ENCODE measurements around the gene DIP2B.

The DIP2B gene

DNA sequence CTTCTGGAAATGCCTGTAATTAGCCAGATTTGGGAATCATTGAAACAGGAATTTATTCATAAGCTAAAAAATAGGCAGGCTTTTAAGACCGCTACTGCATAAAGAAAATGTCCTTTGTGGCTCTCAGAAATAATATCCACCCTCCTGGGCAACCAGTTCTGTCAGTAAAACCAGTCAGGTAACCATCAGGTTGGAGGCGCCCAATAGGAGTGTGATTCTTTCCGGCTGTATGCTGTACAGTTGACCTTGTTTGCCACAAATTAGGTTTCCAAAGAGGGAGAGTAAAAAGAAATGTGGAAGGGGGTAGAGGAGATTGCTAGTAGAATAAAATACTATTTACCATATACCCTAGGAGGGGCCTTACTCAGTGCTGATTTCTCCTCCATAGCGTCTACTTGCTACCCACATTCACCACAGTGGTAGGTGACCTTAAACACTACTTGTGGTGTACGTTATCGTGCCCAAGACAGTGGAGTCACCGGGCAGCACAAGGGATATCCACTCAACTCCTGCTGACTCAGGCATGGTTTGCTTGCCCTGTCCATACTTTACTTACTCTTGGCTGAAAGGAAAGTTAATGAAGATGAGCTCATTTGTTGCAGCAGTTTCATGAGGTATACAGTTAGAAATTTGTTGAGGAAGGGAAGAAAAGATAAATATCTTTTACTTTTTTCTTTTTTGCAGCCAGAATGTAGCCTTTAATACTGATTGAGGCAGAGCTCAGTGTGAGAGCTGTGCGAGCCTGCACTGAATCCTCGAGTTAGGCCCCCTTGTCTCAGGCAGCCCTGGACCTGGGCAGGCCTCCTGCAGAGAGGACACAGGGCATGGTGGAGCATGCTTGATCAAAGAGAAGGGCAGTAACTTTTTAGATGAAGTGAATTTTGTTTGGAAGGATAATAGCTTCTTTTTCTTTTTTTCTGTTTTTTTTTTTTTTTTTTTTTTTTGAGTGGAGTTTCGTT lies 76.7 kb downstream of the DIP2B start:
- no peak for DNase-seq

DNA sequence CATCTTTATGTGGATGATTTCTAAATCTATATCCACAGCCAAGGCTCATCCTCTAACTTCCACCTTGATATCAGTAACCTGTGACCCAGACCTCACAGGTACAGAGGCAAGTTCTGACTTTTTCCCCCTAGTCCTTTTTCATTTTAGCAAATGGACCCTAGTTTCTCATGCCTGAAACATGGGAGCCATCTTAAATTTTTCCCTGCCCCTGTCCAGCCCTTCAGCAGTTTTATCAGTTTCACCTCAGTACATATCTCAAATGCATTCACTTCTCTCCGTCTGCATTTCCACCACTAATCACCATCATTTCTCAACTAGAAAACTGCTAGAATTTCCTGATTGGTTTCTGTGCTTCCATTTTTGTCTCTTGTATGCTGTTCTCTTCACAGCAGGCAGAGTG lies 79.3 kb downstream of the DIP2B start:
- DNase-seq: no peak

DNA sequence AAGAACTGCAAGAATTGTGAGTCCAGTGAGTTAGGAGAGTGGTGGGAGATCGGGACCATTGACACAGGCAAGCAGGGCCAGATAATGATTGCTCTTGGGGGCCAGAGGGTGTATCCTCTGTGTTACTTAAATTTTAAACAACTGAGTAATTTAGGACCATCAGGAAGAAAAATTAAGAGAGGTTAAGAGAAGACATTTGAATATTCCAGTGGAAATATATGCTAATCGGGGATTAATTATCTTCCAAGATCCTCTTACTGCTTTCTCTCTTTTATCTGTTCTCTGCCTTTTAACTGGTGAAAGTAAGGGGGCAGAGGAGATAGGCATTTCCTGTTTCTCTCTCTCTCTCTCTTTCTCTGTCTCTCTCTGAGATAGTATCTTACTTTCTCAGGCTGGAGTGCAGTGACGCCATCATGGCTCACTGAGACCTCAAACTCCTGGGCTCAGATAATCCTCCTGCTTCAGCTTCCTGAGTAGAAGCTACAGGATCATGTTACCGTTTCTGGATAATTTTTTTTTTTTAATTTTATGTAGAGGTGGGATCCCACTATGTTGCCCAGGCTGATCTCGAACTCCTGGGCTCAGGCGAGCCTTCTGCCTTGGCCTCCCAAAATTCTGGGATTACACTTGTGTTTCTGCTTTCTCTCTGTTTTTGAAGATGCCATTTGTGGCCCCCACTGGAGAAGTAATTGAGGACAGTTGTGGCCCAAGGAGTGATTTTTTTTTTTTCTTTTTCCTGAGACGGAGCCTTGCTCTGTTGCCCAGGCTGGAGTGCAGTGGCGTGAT lies 85.1 kb downstream of the DIP2B start:
- DNase-seq: peak; percentile 7

DNA sequence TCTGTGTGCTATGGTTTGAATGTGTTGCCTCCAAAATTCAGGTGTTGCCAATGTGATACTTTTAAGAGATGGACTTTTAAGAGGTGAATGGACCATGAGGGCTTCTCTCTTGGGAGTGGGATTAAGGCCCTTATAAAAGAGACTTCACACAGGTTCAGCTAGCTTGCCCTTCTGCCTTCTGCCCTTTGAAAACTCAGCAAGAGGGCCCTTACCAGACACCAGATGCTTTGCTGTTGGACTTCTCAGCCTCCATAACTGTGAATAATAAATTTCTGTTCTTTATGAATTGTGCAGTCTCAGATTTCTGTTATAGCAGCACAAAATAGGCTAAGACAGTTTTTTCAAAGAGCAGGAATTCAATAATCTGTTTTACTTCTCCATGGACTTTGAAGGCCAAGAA lies 86.1 kb downstream of the DIP2B start:
- DNase-seq: no peak

DNA sequence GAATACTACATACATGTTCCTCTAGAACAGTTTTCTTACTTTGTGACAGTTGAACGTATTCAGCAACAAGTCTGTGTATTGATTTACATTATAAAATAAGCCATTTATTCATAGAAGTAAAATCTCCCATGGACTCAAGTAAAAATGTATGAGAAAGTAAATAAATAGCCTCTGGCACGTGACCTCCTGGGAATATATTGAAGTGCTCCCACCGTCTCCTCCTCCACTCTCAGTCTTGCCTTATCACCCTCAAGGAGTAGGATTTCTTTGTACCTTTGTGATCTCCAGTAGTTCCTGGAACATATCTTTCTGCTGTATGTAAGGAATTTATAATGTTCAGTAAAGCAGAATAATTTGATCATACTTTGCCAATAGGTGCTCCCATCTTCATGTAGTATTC lies 90.9 kb downstream of the DIP2B start:
- no peak for DNase-seq

DNA sequence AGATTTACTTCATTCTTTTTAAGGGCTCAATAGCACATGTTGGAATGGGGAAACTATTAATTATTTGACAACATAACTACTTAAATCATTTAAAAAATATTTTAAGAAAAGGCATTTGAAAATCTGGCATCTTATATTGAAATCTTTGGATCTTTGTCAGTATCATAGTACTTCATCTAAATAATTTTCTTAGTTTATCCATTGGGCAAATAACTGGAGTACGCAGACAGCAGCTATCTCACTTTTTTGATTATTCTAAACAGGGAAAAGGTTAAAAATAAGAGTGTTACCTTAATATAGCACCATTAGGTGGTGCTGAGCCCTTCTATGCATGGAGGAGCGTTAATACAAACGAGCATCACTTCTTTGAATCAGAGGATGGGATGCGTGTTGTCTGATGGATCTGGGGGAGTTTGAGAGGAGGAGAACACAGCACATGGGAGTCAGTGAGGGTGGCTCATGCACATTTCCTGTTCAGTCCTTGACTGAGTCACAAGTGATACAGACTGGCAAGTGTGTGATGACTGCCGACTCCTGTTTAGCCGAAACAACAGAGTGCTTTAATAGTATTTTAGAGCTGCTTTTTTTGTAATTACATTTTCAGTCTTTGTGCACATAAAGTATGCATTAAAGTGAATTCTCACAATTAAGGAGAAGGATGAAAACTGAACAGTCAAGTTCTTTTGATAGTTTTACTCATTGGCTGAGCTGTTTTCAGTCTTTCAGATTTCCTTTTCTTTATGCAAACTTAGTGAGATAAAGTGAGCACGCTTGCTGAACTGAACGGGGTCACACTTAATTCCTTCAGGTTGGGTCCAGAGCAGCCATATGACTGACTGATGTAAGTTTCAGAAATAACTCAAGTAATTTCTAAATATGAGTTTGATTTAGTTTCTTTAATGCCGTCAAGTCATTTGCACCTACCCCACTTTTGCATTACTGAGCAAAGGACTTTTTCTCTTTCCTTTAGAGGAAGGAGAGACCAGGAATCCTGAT lies 92.7 kb downstream of the DIP2B start:
- peak; percentile 26 for DNase-seq

DNA sequence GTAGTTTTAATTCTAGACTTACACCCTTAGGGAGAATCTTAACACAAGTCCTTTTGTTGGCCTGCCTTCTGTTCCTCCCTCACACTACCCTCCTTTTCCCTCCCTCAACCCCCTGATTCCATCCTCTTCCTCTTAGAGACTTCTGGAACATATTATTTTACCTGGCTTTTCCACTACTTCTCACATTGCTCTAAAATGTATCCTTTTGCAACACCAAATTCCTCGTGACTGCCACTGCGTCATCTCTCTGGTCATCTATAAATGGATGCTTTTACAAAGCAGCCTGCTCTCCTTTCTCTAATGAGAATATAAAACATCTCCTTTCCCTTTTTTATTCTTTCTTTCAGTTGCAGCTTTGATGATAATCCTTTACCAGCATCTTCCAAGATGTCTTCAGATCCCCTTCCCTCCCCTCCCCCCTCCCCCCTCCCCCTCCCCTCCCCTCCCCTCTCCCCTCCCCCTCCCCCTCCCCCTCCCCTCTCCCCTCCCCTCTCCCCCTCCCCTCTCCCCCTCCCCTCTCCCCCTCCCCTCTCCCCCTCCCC lies 93.6 kb downstream of the DIP2B start:
- DNase-seq: no peak

DNA sequence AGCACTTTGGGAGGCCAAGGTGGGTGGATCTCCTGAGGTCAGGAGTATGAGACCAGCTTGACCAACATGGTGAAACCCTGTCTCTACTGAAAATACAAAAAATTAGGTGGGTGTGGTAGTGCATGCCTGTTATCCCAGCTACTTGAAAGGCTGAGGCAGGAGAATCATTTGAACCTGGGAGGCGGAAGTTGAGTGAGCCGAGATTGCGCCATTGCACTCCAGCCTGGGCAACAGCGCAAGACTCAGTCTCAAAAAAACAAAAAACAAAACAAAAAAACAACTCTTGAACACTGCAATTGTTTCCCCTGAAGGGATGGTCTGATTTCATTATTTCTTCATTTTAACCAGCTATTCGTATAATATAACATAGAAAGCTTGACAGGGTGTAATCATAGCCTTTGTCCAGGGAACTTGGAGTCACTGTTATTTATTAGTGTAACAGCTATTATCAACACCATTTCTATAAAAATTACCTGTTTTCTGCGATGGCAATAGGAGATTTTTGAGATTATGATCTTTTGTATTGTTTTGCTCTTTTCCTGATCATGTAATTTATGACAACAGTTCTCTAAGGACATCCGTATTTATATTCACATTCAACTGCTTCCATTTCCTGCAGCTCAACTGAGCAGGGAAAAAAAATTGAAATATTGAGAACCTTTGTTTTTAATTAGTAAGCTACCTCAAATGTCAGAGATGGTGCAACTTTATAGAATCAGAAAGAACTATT lies 94.7 kb downstream of the DIP2B start:
- no peak for DNase-seq

DNA sequence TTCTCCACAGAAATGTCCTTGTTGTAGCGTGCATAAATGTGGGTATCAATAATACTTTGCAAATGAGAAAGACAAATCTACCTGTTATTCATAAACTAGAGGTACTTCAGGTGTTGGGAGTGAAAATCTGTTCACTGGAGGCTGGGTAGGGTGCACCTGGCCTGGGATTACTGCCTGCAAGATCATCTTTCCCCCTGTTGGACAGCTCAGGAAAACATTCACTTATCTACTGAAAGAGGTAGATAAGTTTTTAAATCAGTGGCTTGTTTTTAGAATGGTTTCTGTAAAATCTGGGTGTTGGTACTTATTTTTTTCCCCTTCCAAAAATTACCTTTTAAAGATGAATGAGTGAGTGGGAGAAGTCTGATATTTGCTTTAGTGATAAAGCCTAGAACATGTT lies 95.6 kb downstream of the DIP2B start:
- DNase-seq: no peak

DNA sequence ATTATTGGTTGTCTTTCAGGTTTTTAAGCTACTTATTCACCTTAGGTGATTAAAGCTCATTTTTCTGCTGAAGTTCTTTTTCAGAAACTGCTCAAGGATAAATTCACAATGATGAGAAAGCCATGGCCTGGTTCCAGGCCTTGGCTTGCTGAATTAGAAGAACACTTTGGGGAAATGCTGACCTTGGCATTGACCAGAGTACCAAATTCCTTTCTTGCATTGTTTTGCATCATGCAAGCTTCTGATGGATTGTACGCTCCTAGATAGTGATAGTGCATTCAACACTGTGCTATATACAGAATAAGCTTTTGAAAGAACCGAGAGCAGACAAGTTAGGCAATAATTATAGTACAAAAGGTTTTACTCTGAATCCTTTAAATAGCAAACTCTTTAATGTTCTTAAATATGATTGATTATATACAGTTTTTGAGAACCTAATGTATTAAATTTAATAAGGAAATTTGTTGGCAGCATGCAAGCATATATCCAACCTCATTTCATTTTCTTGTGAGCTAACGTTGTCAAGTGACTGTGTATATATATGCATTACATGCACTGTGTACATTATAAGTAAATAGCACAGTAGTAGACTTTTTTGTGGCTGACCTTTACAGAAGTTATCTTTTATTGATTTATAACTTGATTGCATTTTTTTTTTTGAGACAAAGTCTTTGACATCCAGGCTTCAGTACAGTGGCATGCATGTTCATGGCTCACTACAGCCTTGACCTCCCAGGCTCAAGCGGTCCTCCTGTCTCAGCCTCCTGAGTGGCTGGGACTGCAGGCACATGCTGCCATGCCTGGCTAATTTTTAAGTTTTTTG lies 99.2 kb downstream of the DIP2B start:
- no peak for DNase-seq

DNA sequence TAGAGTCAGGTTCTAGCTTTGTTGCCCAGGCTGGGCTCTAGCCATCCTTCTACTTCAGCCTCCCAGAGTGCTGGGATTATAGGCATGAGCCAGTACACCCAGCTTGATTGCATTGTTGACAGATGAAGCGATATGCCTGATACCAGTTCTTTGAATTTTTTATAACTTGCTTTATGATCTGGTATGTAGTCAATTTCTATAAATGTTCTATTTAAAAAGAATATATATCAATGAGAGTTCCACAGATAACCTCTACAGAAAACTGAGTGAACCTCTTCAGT lies 99.8 kb downstream of the DIP2B start:
- no peak for DNase-seq

DNA sequence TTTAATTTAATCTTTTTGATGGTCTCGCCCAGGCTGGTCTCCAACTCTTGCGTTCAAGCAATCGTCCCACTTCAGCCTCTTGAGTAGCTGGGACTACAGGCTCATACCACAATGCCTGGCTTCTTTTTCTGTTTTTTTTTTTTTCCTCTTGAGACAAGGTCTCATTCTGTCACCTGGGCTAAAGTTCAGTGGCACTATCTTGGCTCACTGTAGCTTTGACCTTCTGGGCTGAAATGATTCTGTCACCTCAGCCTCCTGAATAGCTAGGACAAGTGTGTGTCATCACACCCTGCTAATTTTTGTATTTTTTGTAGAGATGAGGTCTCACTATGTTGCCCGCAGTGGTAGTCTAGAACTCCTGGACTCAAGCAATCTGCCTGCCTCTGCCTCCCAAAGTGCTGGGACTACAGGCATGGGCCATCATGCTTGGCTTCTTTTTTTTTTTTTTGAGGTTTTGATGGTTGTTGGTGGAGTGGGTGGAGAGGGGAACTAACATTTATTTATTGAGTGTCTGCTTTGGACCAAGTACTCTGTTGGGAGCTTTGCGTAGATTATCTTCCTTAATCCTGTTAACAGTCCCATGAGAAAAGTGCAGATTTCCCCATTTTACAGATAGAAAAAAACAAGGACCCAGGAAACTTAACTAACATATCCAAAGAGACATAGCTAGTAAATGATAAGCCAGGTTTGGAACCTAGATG lies 102.0 kb downstream of the DIP2B start:
- DNase-seq: no peak

DNA sequence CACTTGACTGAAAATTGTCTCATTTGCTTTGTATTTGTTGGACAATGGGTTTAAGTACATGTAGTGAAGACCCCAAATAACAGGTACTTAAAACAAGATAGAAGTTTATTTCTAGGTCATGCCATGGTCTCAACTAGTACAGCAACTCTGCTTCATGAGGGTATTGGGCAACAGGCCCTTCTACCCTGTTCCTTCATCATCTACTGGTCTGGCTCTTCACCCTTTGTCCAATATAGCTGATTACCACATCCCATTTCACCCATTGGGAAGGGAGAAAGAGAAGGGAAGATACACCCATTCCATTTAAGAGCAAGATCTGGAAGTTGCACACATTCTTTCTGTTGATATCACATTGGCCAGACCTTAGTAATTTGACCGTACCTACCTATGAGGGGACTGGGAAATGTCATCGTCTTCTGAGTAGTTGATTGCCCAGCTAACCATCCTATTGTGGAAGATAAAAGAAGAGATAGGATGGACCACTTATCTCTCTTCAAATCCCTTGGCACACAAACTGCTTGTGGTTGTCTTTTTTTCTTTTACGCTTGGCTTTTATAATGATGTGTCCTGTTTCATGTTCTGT lies 104.6 kb downstream of the DIP2B start:
- DNase-seq: no peak

DNA sequence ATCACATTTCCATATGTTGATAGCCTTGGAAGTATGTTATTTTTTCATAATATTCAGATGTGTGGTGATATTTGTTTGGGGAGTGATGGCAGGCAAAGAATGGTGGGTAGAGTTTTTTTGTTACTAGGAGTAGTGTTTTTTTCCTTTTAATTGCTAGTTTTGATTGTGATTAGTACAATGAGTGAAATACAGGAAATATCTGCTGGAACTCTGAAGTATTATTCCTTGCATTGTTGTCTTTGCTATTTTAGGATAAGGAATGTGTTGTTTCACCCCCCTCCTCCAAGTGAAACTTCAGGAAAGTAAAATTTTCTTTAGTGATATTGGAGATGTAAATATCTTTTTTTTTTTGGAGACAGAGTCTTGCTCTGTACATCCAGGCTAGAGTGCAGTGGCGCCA lies 105.4 kb downstream of the DIP2B start:
- no peak for DNase-seq

DNA sequence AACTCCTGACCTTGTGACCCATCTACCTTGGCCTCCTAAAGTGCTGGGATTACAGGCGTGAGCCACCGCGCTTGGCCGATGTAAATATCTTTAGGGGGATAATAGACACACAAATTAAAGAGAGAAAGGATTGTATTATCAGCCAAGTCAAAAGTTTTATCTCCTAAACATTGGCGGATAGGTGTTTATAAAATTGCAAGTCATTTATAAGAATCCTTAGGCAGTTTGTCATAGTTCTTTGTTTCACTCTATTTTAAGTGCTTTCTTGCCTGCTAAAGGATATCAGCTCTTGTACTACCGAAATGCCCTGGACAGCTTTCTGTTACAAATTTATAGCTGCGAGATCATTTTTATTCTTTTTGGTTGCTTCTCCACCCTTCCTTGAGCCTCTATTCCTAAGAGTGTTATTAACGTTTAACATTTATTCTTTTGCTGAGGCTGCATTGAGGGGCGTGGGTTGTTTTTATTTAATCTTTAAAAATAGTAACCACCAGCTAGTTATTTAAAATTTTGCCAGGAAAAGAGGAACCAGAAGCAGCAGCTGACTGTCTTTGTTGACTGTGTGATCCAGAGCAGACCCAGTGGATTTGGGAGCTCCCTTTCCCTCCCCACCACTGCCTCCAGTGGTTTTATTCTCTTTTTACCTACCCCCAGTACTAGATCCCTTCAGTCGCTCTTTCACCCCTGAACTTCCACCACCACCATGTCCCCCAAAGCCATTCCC lies 106.4 kb downstream of the DIP2B start:
- no peak for DNase-seq

DNA sequence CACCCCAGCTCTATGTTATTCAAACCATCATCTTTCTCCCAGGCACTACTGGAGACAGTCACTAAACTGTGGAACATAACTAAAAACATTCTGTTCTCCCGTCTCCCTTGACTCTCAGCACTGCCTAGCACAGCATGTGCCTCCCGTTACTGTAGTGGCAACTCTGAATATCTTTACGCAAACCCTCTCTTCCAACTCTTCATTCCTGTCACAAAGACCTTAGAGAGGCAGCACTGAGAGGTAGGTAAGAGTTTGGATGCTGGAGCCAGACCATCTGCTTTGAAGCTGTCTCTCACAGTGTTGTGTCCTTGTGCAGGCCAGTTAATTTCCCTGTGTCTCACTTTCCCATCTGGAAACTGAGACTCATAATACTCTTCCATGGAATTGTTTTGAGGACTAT lies 108.1 kb downstream of the DIP2B start:
- no peak for DNase-seq

DNA sequence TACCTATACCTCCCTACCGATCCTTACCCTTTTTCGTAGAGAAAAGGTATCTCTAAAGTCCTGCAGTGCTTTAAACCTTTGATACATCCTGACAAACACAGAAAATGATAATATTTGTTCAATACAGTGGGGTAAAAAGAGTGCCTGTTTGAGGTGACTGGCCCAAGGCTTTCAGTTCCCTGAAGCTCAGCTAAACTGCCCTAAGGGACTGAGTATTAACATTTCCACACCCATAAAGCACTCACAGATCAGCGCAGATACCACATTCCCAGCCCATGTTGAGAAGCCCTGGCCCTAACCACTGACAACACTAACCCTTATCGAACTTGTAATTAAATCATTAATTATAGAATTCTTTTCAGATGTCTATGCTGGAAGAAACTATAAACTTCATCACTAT lies 108.7 kb downstream of the DIP2B start:
- no peak for DNase-seq

DNA sequence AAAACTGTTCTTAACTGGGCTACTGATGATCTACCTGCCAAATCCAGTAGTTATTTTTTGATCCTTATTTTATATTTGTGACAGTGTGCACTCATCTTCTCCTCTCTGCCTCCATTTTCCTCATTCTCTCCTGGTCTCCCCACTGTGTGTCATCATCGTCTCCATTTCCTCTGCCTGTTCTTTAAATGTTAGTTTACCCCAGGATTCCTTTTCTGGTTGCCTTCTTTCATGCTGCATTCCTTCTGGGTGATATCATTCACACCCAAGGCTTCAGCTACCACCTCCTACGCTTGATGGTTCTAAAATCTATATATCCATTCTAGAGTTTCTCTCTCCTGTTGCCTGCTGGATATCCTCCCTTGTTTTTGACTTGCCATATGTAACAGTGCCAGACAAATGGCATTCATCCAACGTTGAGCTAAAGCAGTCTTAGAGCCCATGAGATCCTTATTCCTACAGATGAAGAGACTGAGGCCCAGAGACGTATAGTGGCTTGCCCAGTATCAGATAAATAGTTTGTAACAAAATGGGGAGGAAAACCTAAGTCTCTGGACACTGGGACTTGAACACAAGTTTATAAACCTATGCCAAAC lies 109.5 kb downstream of the DIP2B start:
- no peak for DNase-seq
